ENCODE data around the gene BHLHE23.

DNA sequence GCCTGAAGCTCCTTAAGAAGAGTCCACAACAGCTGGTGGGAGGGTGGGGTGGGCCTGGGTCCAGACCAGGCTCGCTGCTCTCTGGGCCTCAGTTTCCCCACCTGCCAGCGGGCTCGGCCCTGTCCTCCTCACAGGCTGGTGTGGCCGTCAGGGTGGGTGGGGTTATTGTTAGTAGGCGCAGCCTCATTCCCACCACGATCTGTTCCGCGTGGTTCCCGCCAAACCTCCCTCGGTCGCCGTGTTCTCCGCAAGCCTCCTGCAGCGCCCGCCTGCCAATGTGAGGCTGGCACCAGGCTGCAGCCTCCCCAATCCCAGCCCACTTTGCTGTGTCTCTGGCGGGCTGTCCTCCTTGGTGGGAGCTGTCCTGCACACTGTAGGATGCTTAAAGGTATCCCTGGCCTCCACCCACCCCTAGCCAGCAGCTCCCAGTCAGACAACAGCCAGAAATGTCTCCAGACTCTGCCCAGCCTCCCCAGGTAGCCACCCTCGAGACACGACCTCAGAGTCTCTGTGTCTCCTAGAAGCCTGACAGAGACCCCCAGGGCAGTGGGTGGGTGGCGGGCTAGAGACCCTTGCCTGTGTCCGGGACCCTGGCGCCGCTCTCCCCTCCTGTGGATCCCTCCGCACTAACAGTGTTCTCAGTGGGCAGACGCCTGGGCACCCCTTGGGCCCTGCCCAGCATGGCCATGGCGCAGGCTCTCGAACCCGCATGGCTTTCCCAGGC, 39.0 kb downstream of the BHLHE23 start:
- TF ChIP-seq CTCF (conservative IDR thresholded peaks at IDR 0.05) (no peak), EZH2 (IDR thresholded peaks at IDR 0.05; ENCODE audit: low read depth) (no peak)

All from PC-9 (cell line).